Measurements from ENCODE around the gene HNF1B.

Gene HNF1B

GRCh38 chr17:37676115-37676925, 68.5 kb downstream of the HNF1B start:
- in situ Hi-C loops (cut with MboI; ENCODE audit: low sequenced_read_pairs): no loop called here

GRCh38 chr17:37674511-37674910, 70.3 kb downstream of the HNF1B start:
- in situ Hi-C loops (cut with MboI; ENCODE audit: low sequenced_read_pairs): no loop called here

- in situ Hi-C loops (cut with MboI; ENCODE audit: low sequenced_read_pairs): no loop called here
Measured at GRCh38 chr17:37673386-37673785, 71.5 kb downstream of the HNF1B start.

- in situ Hi-C loops (cut with MboI; ENCODE audit: low sequenced_read_pairs): no loop called here
Measured at GRCh38 chr17:37672548-37673078, 72.2 kb downstream of the HNF1B start.

GRCh38 chr17:37671824-37672547, 72.9 kb downstream of the HNF1B start:
- in situ Hi-C loops (cut with MboI; ENCODE audit: low sequenced_read_pairs): no loop called here

GRCh38 chr17:37671028-37671823, 73.6 kb downstream of the HNF1B start:
- in situ Hi-C loops (cut with MboI; ENCODE audit: low sequenced_read_pairs): no loop called here

- in situ Hi-C loops (cut with MboI; ENCODE audit: low sequenced_read_pairs): no loop called here
Measured at GRCh38 chr17:37667039-37667438, 77.8 kb downstream of the HNF1B start.

GRCh38 chr17:37664214-37664613, 80.6 kb downstream of the HNF1B start:
- in situ Hi-C loops (cut with MboI; ENCODE audit: low sequenced_read_pairs): no loop called here

GRCh38 chr17:37662353-37662752, 82.5 kb downstream of the HNF1B start:
- in situ Hi-C loops (cut with MboI; ENCODE audit: low sequenced_read_pairs): no loop called here

- in situ Hi-C loops (cut with MboI; ENCODE audit: low sequenced_read_pairs): no loop called here
Measured at GRCh38 chr17:37661400-37662014, 83.4 kb downstream of the HNF1B start.

GRCh38 chr17:37659925-37660324, 84.9 kb downstream of the HNF1B start:
- in situ Hi-C loops (cut with MboI; ENCODE audit: low sequenced_read_pairs): no loop called here

GRCh38 chr17:37657202-37657601, 87.7 kb downstream of the HNF1B start:
- in situ Hi-C loops (cut with MboI; ENCODE audit: low sequenced_read_pairs): no loop called here

GRCh38 chr17:37651849-37652248, 93.0 kb downstream of the HNF1B start:
- in situ Hi-C loops (cut with MboI; ENCODE audit: low sequenced_read_pairs): no loop called here

GRCh38 chr17:37650419-37651003, 94.3 kb downstream of the HNF1B start:
- in situ Hi-C loops (cut with MboI; ENCODE audit: low sequenced_read_pairs): no loop called here

GRCh38 chr17:37648555-37648954, 96.3 kb downstream of the HNF1B start:
- in situ Hi-C loops (cut with MboI; ENCODE audit: low sequenced_read_pairs): no loop called here

GRCh38 chr17:37647856-37648255, 97.0 kb downstream of the HNF1B start:
- in situ Hi-C loops (cut with MboI; ENCODE audit: low sequenced_read_pairs): no loop called here

- in situ Hi-C loops (cut with MboI; ENCODE audit: low sequenced_read_pairs): no loop called here
Measured at GRCh38 chr17:37643869-37644268, 101.0 kb downstream of the HNF1B start.

- in situ Hi-C loops (cut with MboI; ENCODE audit: low sequenced_read_pairs): no loop called here
Measured at GRCh38 chr17:37643118-37643766, 101.6 kb downstream of the HNF1B start, which contains the start of gene DDX52. TSS of gene DDX52 (minus strand) at chr17:37643446. CDS start at chr17:37643420, 26 bp downstream.

GRCh38 chr17:37642681-37643080, 102.2 kb downstream of the HNF1B start:
- in situ Hi-C loops (cut with MboI; ENCODE audit: low sequenced_read_pairs): no loop called here

GRCh38 chr17:37640015-37640414, 104.8 kb downstream of the HNF1B start:
- in situ Hi-C loops (cut with MboI; ENCODE audit: low sequenced_read_pairs): no loop called here
